ENCODE data around the gene COPS2.
"Not testable (repeated sequence)": the region's sequence is repeated elsewhere in the genome, so short reads cannot be mapped to it uniquely, and the experiment has no call there.

COPS2 gene

DNA sequence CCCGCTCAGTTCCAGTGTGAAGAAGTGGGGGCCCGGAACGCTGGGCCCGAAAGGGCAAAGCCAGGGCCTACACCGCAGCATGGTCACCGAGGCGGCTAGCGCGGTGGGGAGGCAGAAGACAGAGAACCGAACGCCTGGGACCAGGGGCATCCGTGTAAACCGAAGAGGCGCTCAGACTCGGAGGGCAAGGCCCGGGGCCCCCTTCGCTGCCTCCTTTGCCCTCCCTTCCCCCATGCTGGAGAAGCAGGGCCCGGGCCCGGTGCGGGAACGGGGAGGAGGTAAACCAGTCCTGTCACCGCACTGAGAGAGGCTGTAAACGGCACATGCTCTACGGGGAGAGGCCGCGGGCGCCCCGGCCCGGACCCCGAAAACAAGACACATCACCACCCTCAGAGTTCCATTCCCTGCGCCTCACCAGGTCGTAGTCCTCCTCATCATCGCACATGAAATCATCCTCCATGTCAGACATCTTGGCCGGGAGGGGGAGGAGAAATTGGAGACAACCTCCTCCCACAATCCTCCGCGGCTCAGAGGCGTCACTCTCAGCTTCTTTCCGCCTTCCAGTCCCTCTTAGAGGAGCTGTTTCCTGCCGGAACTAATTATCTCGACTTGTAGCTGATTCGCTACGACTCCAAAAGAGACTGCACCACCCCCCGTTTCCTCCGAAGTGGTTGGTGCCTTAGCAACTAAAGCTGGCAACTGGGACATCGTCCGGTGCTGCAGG is at the start of gene COPS2:
COPS2 (minus strand) TSS at position 490 of the 724 bp plus-strand sequence; CDS start at position 469, 21 bp downstream.
- DNase-seq: peak; percentile 87

DNA sequence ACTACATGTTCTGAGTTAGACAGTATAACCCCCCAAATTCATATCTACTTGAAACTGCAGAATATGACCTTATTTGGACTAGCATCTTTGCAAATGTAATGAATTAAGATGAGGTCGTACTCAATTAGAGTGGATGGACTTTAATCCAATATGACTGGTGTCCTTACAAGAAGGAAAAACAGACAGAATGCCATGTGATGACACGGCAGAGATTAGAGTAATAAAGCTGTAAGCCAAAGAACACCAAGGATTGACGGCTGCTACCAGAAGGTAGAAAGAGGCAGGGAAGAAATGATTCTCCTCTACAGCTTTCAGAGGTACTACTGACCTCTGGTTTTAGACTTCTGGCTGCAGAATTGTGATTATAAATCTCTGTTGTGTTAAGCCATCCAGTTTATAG is 44.9 kb upstream of the COPS2 start:
- DNase-seq: no peak

DNA sequence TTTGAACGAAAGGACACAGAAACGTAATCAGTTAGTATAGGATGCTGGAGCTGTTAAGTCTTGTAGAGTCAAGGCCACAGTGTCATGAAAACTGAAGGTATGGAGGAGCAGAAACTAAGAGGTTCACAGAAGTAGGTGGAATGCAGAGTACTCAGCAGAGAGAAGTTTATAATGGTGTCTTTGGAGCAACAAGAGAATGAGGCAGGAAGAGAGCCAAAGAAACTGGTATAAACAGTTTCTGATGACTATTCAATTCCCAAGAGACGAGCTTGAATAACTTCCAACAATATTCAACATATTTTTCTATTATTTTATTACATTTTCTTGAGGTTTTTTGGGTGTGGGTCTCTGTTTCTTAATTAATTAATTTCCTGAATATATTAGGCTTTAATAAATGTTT is 44.3 kb upstream of the COPS2 start:
- DNase-seq: no peak

DNA sequence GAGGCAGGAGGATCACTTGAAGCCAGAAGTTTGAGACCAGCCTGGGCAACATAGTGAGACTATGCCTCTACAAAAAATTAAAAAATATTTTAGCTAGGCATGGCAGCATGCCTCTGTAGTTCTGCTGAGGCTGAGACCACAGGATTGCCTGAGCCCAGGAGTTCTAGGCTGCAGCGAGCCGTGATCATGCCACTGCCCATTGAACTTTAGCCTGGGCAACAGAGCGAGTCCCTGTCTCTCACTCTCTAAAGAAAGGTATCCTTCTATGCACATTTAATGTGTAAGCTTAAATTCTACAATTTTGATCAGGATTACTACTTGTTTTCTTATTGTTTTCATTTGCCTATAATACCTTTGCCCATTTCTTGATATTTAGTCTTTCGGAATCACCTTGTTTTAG is 41.5 kb upstream of the COPS2 start:
- DNase-seq: no peak

DNA sequence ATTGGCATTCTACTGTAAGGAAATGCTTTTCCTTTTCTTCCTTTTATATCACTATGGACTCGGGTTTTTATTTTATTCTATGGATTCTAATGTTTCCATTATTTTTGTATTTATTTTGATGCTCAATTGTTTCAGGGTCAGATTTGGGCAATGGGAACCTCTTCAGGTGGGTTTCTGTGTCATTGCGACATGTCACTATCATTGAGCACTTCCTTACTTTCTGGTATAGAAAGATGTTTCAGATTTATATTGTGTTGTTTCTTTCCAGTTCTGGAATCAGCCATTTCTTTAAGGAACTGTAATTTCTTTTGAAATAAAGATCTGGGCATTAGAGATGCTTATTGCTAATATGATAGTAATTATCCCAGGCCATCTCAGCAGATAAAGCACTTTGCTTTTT is 36.5 kb upstream of the COPS2 start:
- no peak for DNase-seq

DNA sequence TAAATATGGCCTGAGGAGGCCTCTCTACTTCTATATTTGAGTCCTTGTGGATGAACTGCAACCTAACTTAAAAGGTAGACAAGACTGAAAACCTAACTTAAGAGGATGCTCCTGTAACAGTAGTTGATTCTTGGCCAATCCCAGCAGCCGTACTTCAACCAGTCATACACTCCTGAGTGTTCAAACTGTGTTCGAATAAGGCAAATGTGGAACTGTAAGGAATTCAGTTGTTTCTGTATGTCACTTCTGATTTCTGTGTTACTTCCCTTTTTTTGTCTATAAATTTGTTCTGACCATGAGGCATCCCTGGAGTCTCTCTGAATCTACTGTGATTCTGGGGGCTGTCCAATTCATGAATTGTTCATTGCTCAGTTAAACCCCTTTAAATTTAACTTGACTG is 35.2 kb upstream of the COPS2 start:
- no peak for DNase-seq

DNA sequence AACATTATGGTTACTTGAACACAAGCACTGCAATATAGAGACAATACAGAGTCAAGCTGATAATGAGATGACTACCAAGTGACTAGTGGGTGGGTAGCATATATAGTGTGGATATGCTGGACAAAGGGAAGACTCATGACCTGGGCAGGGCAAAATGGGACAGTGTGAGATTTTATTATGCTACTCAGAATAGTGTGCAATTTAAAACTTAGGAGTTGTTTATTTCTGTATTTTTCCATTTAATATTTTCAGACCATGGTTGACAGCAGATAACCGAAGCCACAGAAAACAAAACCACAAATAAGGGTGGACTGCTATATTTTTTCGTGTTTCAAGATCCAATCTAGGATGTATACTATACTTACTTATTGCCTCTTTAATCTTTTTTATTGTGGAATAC is 34.2 kb upstream of the COPS2 start:
- no peak for DNase-seq

DNA sequence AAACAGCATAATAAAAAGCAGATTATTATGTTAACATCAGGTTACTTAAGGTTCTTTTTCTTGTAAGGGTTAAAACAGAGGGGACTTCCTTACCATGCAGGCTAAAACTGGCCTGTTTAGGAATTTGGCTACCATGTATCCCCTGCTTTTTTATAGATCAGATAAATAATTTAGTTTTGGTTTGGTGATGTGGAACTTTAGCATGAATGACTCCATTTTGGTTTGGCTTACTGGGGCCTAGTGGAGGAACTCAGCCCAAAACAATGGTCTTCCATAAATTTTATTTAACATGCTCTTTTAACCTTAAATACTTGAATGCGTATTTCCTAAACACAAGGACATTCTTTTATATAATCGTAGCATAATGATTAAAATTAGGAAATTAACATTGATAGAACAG is 33.5 kb upstream of the COPS2 start:
- DNase-seq: no peak

DNA sequence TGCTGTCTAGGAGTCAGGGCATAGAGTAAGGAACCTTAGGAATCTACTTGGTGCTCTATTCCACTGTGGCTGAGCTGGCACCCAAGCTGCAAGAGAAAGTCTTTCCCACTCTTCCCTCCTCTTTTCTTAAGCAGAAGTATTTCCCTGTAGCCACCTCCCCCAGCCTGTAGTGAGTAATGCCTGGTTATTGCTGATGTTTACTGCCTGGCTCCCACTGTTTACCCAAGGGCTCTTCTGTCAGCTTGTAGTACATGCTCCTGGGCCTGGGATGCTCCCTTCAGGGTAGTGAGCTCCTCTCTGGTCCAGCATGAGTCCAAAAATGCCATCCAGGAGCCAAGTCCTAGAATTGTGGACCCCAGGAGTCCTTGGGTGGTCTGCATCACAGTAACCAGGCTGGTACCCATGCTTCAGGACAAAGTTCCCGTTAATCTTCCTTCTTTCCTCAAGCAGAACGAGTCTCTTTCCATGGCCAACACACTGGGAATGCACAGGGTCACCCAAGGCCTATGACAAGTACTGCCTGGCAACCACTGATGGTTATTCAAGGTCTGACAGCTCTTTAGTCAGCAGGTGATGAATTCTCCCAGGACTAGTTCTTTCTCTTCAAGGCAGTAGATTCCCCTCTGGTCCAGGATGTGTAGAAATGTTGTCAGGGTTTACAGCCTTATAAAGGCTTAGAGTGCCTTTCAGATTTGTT is 32.3 kb upstream of the COPS2 start:
- no peak for DNase-seq

DNA sequence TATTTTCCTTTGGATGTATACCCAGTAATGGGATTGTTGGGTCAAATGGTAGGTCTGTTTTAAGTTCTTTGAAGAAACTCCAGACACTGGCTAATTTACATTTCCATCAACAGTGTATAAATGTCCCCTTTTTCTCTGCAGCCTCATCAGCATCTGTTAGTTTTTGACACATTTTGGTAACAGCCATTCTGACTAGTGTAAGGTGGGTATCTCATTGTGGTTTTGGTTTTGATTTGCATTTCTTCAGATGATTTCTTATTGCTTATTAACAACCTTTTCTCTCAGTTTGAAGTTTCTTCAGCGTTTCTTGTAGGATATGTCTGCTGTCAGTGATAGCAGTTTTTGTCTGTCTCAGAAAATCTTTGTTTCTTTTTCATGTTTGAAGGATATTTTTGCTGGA is 30.1 kb upstream of the COPS2 start:
- no peak for DNase-seq

DNA sequence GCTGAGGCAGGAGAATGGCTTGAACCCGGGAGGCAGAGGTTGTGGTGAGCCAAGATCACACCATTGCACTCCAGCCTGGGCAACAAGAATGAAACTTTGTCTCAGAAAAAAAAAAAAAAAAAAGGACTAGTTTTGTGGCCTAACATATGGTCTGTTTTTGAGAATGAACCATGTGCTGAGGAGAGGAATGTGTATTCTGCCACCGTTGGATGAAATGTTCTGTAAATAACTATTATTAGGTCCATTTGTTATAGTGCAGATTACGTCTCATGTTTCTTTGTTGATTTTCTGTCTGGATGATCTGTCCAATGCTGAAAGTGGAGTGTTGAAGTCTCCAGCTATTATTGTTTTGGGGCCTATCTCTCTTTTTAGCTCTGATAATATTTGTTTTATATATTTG is 28.3 kb upstream of the COPS2 start:
- DNase-seq: not testable (repeated sequence)

DNA sequence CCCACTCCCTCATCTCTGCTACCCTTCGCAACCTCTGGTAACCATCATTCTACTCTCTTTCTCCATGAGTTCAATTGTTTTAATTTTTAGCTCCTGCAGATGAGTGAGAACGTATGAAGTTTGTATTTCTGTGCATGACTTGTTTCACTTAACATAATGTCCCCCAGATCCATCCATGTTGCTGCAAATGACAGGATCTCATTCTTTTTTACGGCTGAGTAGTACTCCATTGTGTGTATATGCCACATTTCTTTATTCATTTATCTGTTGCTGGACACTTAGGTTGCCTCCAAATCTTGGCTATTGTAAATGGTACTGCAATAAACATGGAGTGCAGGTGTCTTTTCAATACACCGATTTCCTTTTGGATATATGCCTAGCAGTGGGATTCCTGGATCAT is 26.7 kb upstream of the COPS2 start:
- DNase-seq: no peak

DNA sequence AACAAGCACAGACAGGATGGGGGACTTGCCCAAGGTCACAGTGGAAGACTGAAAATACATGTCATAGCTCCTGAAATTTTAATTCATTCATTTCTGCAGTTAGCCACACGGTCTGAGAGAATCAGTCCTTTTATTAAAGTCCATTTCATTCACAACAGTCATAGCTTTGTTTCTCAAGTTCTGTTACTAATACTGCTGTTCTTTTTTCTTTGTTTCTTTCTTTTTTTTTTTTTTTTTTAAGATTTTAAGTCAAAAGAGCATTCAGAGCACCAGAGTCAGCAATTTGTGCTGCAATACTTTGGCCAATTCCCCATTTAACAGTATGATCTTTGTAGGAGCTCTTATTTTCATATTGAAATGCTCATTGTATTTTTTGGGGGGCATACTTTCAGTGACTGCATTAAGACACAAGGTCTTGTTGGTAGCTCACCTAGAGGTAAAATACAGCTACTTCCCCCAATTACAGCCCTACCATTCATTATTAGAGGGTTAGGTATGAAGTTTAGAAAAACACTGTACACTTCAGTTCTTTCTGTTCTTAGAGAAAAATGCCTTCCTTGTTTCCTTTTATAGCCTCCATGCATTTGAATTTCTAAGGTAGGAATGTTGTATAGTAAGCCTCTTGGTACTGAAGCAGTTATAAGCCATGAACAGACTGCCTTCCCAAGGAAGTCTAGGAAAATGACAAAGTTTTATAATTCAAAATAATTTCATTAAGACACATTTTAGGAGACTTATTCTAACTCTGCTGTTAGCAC is 24.2 kb upstream of the COPS2 start:
- DNase-seq: no peak

DNA sequence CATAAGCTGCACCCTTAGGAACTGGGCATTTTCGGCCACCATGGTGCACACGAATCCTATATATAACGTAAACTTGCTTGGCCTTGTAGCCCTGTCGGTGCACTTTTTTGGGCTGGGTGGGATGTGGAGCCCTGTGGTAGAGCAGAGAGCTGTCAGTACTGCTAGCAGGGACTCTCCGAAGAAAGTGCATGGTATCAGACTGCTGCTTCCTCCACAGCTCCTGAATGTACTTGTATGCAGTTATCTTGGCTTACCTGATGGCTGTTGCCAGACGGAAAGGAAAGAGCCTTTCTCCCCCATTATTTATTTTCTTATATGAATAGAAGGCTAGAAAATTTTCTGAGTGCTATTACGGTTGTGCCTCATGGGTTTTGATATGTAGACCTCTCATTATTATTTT is 23.1 kb upstream of the COPS2 start:
- no peak for DNase-seq

DNA sequence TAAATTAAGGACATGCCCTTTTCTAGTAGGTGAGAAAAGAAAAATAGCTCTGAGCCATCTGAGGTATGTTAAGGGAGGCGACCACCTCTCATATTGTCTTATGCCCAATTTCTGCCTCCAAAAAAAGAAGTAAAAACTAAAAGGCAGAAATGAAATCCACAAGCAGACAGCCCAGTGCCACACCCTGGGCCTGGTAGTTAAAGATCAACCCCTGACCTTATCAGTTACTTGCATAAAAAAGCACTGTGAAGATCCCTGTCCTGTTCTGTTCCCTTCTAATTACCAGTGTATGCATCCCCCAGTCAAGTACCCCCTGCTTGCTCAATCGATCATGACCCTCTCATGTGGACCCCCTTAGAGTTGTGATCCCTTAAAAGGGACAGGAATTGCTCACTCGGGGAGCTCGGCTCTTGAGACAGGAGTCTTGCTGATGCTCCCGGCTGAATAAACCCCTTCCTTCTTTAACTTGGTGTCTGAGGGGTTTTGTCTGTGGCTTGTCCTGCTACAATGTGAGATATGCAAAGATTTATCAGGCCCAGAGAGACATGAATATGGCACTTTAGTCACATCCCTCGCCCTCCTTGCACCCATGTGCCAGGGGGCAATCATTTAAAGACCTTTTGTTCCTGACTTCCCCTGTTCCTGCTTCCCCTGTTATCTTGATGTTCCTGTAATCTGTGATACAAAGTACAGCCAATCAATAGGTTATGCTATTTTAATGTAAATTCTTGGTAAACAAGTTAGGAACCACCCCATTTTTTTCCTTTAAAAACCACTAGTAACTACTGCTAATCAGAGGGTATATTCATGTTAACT is 20.4 kb upstream of the COPS2 start:
- not testable (repeated sequence) for DNase-seq

DNA sequence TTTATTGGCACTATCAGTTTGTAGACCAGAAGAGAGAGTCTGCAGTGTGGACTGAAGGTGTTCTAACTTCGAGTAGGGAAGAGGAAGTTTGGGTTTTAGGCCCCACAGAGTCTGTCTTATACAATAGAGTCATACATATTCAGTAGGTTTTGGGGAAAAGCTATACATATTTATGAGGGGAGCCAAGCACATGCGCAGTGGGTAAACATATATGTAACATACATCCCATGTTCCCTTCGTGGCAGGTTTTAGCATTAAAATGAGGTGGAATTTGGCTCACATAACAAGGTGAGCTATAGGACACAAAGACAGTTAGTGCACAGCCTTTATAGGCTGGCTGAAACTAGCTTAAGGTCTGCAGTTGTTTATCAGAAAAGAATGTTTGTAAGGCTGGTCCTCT is 19.5 kb upstream of the COPS2 start:
- no peak for DNase-seq

DNA sequence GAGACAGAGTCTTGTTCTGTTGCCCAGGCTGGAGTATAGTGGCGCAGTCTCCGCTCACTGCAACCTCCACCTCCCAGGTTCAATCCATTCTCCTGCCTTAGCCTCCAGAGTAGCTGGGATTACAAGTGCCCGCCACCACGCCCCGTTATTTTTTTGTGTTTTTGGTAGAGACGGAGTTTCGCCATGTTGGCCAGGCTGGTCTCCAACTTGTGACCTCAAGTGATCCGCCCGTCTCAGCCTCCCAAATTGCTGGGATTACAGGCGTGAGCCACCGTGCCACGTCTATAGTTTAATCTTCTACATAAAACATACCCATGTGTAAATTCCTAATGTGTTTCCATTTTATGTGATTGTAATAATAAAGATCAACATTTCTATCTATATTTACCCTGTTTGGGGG is 16.4 kb upstream of the COPS2 start:
- no peak for DNase-seq

DNA sequence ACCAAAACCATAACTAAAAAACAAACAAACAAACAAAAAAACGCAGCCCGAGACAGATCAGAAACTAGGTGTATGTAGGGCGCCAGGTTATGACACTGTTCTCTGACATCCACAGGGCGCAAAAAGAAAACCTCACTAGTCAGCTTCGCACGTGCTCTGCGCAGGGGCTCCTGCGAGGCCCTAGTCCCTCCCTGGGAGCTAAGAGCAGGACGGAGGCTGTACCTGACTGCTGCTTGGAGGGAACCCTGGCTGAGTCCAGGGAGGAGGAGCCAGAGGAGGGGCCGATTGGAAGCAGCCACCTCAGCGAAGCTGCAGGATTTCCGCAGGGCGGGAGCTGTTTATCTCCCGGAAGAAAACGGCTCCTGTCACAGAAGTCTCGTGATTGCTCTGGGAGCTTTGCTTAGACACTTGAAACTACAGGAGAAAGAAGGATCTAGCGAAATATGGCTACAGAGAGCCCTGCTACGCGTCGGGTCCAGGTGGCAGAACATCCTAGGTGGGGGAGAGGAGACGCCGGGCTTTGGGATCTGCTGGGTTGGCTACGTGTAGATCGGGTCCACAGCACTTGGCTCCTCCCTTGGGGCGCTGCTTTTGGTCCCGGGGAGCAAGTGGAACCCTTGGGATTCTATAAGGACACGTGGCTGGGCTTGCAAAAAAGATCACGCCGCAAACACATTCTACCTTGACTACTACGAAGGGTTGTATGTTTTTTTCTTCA is 14.6 kb upstream of the COPS2 start, which contains the start of gene GALK2:
GALK2 (plus strand) TSS at position 368 of the 718 bp plus-strand sequence; CDS start at position 444, 76 bp downstream.
- peak; percentile 82 for DNase-seq

DNA sequence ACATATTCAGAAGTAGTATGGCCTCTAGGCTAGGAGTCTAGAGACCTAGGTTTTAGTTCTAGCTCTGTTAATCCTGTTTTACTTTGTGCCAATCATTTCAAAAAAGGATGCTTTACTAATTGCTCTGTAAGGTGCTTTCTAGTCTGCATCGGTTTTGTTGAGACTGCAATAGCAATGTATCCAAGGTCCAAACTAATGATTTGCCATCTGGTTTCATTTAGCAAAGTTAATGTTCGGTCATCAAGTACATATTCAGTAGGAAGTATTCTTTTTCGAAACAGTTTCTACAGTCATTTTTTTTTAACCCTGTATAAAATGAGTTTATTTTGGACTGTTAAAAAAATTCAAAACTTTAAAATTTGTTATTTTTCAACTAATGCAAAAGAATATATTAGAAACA is 12.6 kb upstream of the COPS2 start:
- no peak for DNase-seq

DNA sequence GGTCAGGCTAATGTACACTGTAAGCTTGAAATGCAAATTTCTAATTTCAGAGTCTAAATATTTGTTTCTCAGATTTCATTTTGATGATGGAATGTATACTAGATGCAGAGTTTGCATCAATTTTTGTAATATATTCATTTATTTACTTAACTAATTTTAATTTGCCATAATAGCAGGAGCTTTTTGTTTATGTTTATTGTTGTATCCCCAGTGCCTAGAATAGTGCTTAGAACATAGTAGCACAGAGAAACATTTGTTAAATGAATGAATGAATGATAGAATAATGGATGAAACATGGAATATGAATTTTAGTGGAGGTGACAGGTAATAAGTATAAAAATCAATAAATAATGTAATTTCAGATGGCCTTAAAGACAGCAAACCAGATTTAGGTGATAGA is 9.5 kb upstream of the COPS2 start:
- DNase-seq: no peak

DNA sequence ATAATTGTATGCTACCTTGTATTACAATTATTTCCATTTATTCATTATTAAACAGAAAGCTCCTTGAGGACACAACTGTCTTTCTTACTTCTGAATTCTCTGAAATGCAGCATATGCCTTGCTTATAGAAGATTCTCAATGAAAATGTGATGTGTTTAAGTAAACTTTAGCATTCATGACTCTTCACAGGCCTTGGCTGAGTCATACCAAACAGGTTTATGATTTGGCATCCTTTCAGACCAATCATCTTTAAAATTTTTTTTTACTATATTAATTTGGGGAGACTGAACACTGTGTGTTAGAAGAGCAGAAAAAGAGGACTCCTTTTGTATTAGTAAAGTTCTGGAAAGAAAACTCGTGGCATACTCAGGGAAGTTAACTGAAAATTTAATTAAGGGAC is 8.3 kb upstream of the COPS2 start:
- no peak for DNase-seq

All from NCI-H510A (cell line).